ENCODE data around the gene HMGB2.

HMGB2 gene

GRCh38 chr4:173357939-173358338, 23.8 kb upstream of the HMGB2 start:
- TF ChIP-seq TAF1 (IDR thresholded peaks at IDR 0.05; ENCODE audit: borderline replicate concordance, insufficient read depth, low read length) (no peak), FOXP2 (optimal IDR thresholded peaks at IDR 0.05; ENCODE audit: borderline replicate concordance, extremely low read depth, extremely low read length, insufficient read depth) (no peak), SIN3A (IDR thresholded peaks at IDR 0.05; ENCODE audit: borderline replicate concordance, insufficient read depth, low read length) (no peak), REST (IDR thresholded peaks at IDR 0.05; ENCODE audit: insufficient read depth in 1 of 2, low read depth in 2 of 2, low read length in 2 of 2) (no peak), POLR2AphosphoS5 (IDR thresholded peaks at IDR 0.05; ENCODE audit: low read depth, low read length) (no peak)

- no peak for TF ChIP-seq POLR2AphosphoS5 (IDR thresholded peaks at IDR 0.05; ENCODE audit: low read depth, low read length)
- TF ChIP-seq REST (IDR thresholded peaks at IDR 0.05; ENCODE audit: insufficient read depth in 1 of 2, low read depth in 2 of 2, low read length in 2 of 2): no peak
- no peak for TF ChIP-seq TAF1 (IDR thresholded peaks at IDR 0.05; ENCODE audit: borderline replicate concordance, insufficient read depth, low read length)
- TF ChIP-seq FOXP2 (optimal IDR thresholded peaks at IDR 0.05; ENCODE audit: borderline replicate concordance, extremely low read depth, extremely low read length, insufficient read depth): no peak
- no peak for TF ChIP-seq SIN3A (IDR thresholded peaks at IDR 0.05; ENCODE audit: borderline replicate concordance, insufficient read depth, low read length)
Measured at GRCh38 chr4:173347467-173347866, 13.3 kb upstream of the HMGB2 start.

- no peak for TF ChIP-seq POLR2AphosphoS5 (IDR thresholded peaks at IDR 0.05; ENCODE audit: low read depth, low read length)
- TF ChIP-seq REST (IDR thresholded peaks at IDR 0.05; ENCODE audit: insufficient read depth in 1 of 2, low read depth in 2 of 2, low read length in 2 of 2): no peak
- no peak for TF ChIP-seq SIN3A (IDR thresholded peaks at IDR 0.05; ENCODE audit: borderline replicate concordance, insufficient read depth, low read length)
- no peak for TF ChIP-seq FOXP2 (optimal IDR thresholded peaks at IDR 0.05; ENCODE audit: borderline replicate concordance, extremely low read depth, extremely low read length, insufficient read depth)
- no peak for TF ChIP-seq TAF1 (IDR thresholded peaks at IDR 0.05; ENCODE audit: borderline replicate concordance, insufficient read depth, low read length)
Measured at GRCh38 chr4:173346074-173346473, 11.9 kb upstream of the HMGB2 start.

- TF ChIP-seq TAF1 (IDR thresholded peaks at IDR 0.05; ENCODE audit: borderline replicate concordance, insufficient read depth, low read length) (no peak), FOXP2 (optimal IDR thresholded peaks at IDR 0.05; ENCODE audit: borderline replicate concordance, extremely low read depth, extremely low read length, insufficient read depth) (no peak), REST (IDR thresholded peaks at IDR 0.05; ENCODE audit: insufficient read depth in 1 of 2, low read depth in 2 of 2, low read length in 2 of 2) (no peak), SIN3A (IDR thresholded peaks at IDR 0.05; ENCODE audit: borderline replicate concordance, insufficient read depth, low read length) (no peak), POLR2AphosphoS5 (IDR thresholded peaks at IDR 0.05; ENCODE audit: low read depth, low read length) (no peak)
Measured at GRCh38 chr4:173345648-173346047, 11.5 kb upstream of the HMGB2 start.

All from PFSK-1 (cell line).